Cardiac fibroblast (primary cell): Measurements from ENCODE around the gene XPO6.

Experiments
- DNase-seq, 2 donors: peaks; one replicate each; pipeline versions ENCODE4 v3.0.0 to v3.0.0-alpha.2; 2010; ENCODE audit warnings: low read depth in 2 of 2
- H3K4me3 ChIP-seq, 2 donors: replicated peaks in 1 of 2; 1 replicate in 1 of 2; 2 replicates in 1 of 2; pipeline ENCODE4 v1.5.1; 2011; ENCODE audit warnings: low read depth in 2 of 2, low read length in 2 of 2, mild to moderate bottlenecking in 2 of 2, moderate library complexity in 1 of 2
- TF ChIP-seq, protein P1 (sequence below): IDR thresholded peaks from one replicate; pipeline ENCODE4 v1.5.1; 2011; ENCODE audit warnings: low read depth, mild to moderate bottlenecking, low read length, inconsistent platforms

The XPO6 gene

DNA sequence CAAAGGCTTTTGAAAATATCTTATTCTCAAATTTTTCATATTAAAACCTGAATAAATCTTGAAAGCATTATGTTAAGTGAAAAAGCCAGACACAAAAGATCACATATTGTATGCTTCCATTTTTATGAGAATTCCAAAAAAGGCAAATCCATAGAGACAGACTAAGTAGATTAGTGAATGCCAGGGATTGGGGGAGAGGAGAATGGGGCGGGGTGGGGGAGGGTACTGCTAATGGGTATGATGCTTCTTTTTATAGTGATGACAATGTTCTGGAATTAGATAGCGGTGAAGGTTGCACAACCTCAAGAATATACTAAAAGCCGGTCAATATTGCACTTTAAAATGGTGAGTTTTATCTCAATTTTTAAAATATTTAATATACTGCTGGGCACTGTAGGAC, 44.0 kb downstream of the XPO6 start:
- DNase-seq, result no peak
- no peak overlapping the region for H3K4me3 ChIP-seq
- TF ChIP-seq, protein P1, sequence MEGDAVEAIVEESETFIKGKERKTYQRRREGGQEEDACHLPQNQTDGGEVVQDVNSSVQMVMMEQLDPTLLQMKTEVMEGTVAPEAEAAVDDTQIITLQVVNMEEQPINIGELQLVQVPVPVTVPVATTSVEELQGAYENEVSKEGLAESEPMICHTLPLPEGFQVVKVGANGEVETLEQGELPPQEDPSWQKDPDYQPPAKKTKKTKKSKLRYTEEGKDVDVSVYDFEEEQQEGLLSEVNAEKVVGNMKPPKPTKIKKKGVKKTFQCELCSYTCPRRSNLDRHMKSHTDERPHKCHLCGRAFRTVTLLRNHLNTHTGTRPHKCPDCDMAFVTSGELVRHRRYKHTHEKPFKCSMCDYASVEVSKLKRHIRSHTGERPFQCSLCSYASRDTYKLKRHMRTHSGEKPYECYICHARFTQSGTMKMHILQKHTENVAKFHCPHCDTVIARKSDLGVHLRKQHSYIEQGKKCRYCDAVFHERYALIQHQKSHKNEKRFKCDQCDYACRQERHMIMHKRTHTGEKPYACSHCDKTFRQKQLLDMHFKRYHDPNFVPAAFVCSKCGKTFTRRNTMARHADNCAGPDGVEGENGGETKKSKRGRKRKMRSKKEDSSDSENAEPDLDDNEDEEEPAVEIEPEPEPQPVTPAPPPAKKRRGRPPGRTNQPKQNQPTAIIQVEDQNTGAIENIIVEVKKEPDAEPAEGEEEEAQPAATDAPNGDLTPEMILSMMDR, result no peak

DNA sequence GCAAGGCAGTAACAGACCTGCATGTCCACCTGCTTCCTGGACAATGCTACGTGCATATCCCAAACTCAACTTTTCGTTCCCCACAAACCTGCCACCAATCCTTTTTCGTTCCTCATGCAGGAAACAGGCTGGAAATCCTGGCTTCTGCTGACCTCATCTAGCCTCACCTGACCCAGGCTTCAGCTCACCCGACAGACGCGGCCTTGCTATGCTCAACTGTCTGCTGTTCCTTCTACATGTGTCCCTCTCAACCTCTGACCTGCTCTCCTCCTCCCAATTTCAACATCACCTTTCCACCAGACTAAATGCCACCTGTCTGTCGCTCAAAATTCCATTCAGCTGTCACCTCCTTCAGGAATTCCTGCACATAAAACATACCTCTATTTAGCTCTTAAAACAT, 44.5 kb downstream of the XPO6 start:
- TF ChIP-seq, protein P1, result no peak
- no peak overlapping the region for H3K4me3 ChIP-seq
- no peak for DNase-seq

DNA sequence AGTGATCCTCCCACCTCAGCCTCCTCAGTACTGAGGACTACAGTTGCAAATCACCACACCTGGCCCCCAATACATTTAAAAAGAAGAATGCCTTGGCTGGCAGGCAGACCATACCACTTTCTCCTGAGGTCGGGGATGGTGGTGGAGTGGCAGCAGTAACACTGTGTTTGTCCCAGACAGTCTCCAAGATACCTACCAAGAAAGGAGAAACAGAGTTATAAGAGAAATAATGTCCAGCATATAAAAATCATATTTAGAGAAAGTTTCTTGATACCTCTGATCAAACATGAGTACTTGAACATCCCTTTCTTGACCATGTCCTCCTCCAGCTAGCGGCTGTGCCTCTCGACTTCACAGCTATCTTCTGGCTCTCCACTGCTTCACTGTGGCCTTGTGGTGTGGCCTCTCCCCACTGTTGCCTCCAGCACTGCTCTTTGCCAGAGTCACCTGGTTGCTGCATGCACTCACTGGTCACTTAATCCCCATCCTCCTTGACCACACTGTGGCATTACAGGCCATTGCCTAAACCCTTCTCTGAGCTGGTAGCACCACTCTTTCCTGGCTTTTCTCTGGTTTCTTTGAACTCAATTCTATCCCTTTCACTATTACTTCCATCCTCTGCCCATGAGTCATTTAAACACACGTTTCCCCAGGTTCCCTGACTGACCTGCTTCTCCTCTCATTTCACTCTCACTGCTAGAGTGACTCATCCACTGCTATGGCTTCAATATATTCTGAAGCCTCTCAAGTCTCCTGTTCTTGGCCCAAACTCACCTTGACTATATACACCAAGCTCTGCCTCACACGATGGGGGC, 45.2 kb downstream of the XPO6 start:
- DNase-seq, result peak in 1 of 2 donors; percentile 29
- TF ChIP-seq, protein P1, result no peak
- no peak overlapping the region for H3K4me3 ChIP-seq

DNA sequence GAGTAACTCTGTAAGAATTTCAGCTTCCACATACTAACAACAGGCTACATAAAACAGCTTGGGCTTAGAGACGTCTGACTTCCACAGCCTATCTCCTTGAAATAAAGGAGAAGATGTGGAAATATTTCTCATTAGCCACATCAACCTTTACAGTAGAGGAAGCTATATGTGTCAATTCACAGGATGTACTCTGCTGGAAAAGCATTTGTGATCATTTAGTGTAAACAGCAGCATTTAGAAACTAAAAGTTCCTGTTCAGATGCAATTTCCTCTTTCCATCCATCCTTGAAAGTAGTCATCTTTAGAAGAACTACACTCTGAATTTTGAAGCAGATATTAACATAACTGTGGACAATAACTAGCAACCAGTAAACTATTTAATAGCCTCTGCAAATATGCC, 46.2 kb downstream of the XPO6 start:
- DNase-seq, result no peak
- no peak overlapping the region for H3K4me3 ChIP-seq

DNA sequence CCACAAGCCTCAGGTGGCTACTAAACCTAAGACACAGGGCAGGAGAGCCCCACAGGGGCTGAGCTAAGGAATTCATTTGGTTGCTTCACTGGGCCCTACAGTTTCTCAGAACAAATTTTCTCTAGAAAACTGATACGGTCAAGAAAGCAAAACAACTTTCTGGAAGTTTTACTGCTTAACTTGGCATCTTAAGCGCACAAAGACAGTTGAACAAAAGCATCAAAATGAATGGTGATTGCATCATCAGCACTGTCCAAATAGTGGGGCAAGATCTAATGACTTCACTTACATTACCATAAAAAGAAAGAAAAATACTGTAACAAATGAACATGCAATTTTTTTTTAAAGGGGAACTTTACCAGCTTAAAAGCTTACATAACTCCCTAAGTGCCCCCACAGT, 47.6 kb downstream of the XPO6 start:
- TF ChIP-seq, protein P1, result no peak
- peak; percentile 79 to 88 for DNase-seq

More for the DNA sequence above, 46.2 kb downstream of the XPO6 start:
- TF ChIP-seq, protein P1, result no peak

DNA sequence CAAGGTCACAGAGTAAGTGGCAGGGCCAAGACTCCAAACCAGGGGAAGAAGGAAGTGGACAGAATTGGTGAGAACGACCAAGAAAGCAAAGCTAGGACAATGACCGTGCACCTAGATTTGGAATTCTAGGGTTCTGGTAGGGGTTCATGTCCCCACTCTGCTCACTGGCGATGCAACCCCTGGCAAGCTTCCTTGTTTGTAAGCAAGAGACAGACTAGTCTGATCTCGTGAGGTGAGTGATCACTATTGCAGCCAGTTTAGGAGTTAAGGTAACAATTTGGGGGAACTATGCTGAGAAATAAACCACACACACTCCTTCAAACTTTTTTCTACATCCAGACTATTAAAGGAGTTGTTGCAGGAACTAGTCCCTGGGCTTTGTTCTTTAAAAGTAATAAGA, 48.1 kb downstream of the XPO6 start:
- DNase-seq, result peak in 1 of 2 donors; percentile 40
- H3K4me3 ChIP-seq, result no peak overlapping the region
- TF ChIP-seq, protein P1, result no peak

More for the DNA sequence above, 47.6 kb downstream of the XPO6 start:
- H3K4me3 ChIP-seq, result no peak overlapping the region

DNA sequence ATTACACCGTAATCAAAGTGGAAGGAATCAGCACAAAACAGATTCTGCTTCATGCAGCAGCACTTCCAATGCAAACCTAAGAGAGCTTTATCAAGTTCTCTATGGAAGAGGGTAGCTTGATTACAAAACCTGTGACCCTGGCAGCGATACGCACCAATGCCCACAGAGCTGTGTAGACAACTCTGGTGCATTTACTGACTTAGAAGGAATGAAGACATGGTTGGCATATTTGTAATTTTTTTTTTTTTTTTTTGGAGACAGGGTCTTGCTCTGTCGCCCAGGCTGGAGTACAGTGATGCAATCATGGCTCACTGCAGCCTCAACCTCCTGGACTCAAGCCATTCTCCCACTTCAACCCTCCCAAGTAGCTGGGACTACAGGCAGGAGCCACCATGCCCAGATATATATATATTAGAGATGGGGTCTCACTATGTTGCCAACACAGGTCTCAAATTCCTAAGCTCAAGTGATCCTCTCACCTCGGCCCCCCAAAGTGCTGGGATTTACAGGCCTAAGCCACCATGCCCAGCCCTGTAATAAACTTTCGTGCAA, 49.4 kb downstream of the XPO6 start:
- no peak for DNase-seq
- no peak overlapping the region for H3K4me3 ChIP-seq
- TF ChIP-seq, protein P1, result no peak
